ENCODE results near the gene CSNK1E. TPM values are rescaled to one million over a fixed set of nuclear protein-coding genes. Genes with fewer than 3 reads are reported as not detected.
A peak's percentile ranks its signal among the peaks of the same experiment; 100 is the strongest.

The CSNK1E gene
- total RNA-seq, 1 donor from 2014 or later: 402 TPM

- Mint-ChIP-seq H3K27ac (ENCODE audit: unreplicated experiment) (peak overlapping the region; percentile 59), H3K36me3 (ENCODE audit: unreplicated experiment) (no peaks in the 10 kb centered on the region), H3K4me1 (ENCODE audit: low read depth, unreplicated experiment) (peaks cover 32% of the 10 kb centered on the region), H3K27me3 (ENCODE audit: unreplicated experiment) (peaks cover 3% of the 10 kb centered on the region), H3K4me3 (ENCODE audit: unreplicated experiment) (peak overlapping the region; percentile 44), H3K9me3 (ENCODE audit: unreplicated experiment) (peaks cover 3% of the 10 kb centered on the region)
- no peak for DNase-seq
- TF ChIP-seq CTCF (IDR thresholded peaks at IDR 0.05; ENCODE audit: partially characterized antibody, unreplicated experiment): no peak
Observed at GRCh38 chr22:38305471-38306448, 11.5 kb downstream of the CSNK1E start.

GRCh38 chr22:38304526-38304925 is 12.7 kb downstream of the CSNK1E start:
- DNase-seq: peak; percentile 59
- H3K27ac Mint-ChIP-seq (ENCODE audit: unreplicated experiment): peak overlapping the region; percentile 62
- peak; percentile 38 for TF ChIP-seq CTCF (IDR thresholded peaks at IDR 0.05; ENCODE audit: partially characterized antibody, unreplicated experiment)
- H3K9me3 Mint-ChIP-seq (ENCODE audit: unreplicated experiment): peaks cover 3% of the 10 kb centered on the region
- peaks cover 30% of the 10 kb centered on the region for H3K4me1 Mint-ChIP-seq (ENCODE audit: low read depth, unreplicated experiment)
- H3K27me3 Mint-ChIP-seq (ENCODE audit: unreplicated experiment): peaks cover 3% of the 10 kb centered on the region
- peak overlapping the region; percentile 40 for H3K4me3 Mint-ChIP-seq (ENCODE audit: unreplicated experiment)
- no peaks in the 10 kb centered on the region for H3K36me3 Mint-ChIP-seq (ENCODE audit: unreplicated experiment)

GRCh38 chr22:38303974-38304373 is 13.3 kb downstream of the CSNK1E start:
- peaks cover 30% of the 10 kb centered on the region for H3K4me1 Mint-ChIP-seq (ENCODE audit: low read depth, unreplicated experiment)
- H3K27ac Mint-ChIP-seq (ENCODE audit: unreplicated experiment): peak overlapping the region; percentile 62
- H3K9me3 Mint-ChIP-seq (ENCODE audit: unreplicated experiment): peaks cover 5% of the 10 kb centered on the region
- no peaks in the 10 kb centered on the region for H3K36me3 Mint-ChIP-seq (ENCODE audit: unreplicated experiment)
- DNase-seq: no peak
- peaks cover 3% of the 10 kb centered on the region for H3K27me3 Mint-ChIP-seq (ENCODE audit: unreplicated experiment)
- H3K4me3 Mint-ChIP-seq (ENCODE audit: unreplicated experiment): peak overlapping the region; percentile 40
- no peak for TF ChIP-seq CTCF (IDR thresholded peaks at IDR 0.05; ENCODE audit: partially characterized antibody, unreplicated experiment)

- no peak overlapping the region for H3K4me3 Mint-ChIP-seq (ENCODE audit: unreplicated experiment)
- DNase-seq: no peak
- H3K4me1 Mint-ChIP-seq (ENCODE audit: low read depth, unreplicated experiment): peaks cover 22% of the 10 kb centered on the region
- peaks cover 6% of the 10 kb centered on the region for H3K9me3 Mint-ChIP-seq (ENCODE audit: unreplicated experiment)
- no peak for TF ChIP-seq CTCF (IDR thresholded peaks at IDR 0.05; ENCODE audit: partially characterized antibody, unreplicated experiment)
- H3K27me3 Mint-ChIP-seq (ENCODE audit: unreplicated experiment): peaks cover 3% of the 10 kb centered on the region
- H3K27ac Mint-ChIP-seq (ENCODE audit: unreplicated experiment): peak overlapping the region; percentile 38
- no peaks in the 10 kb centered on the region for H3K36me3 Mint-ChIP-seq (ENCODE audit: unreplicated experiment)
Observed at GRCh38 chr22:38302906-38303305, 14.3 kb downstream of the CSNK1E start.

- H3K4me3 Mint-ChIP-seq (ENCODE audit: unreplicated experiment): no peak overlapping the region
- H3K9me3 Mint-ChIP-seq (ENCODE audit: unreplicated experiment): peaks cover 6% of the 10 kb centered on the region
- H3K27me3 Mint-ChIP-seq (ENCODE audit: unreplicated experiment): peaks cover 7% of the 10 kb centered on the region
- DNase-seq: no peak
- H3K27ac Mint-ChIP-seq (ENCODE audit: unreplicated experiment): peak overlapping the region; percentile 33
- no peaks in the 10 kb centered on the region for H3K36me3 Mint-ChIP-seq (ENCODE audit: unreplicated experiment)
- H3K4me1 Mint-ChIP-seq (ENCODE audit: low read depth, unreplicated experiment): peaks cover 19% of the 10 kb centered on the region
- TF ChIP-seq CTCF (IDR thresholded peaks at IDR 0.05; ENCODE audit: partially characterized antibody, unreplicated experiment): no peak
Observed at GRCh38 chr22:38300946-38301345, 16.3 kb downstream of the CSNK1E start.

Data from glutamatergic neuron (in vitro differentiated cells).